Activated B cell treated with CpG ODN at 0.5 μM for 24 hours (primary cell): ENCODE data around the gene PON2. TPM values are rescaled to one million over a fixed set of nuclear protein-coding genes. Genes with fewer than 3 reads are reported as not detected.

Experiments used
- ATAC-seq: fragments of 200-7000 bp; cut with Tn5 transposase; one replicate; pipeline ENCODE4 v1.10.0; 2021; ENCODE audit warnings: low read depth, mild to moderate bottlenecking, moderate library complexity
- CTCF ChIA-PET: fragments of 350-600 bp; sonication (Branson Sonifier 250); formaldehyde crosslinking; loops from one replicate; lab custom pipeline; 2021; ENCODE audit warnings: antibody characterized with exemption; lab: Charles Lee
- POLR2A ChIA-PET: fragments of 350-600 bp; sonication (Branson Sonifier 250); formaldehyde crosslinking; loops from one replicate; lab custom pipeline; 2021; ENCODE audit warnings: antibody characterized with exemption; lab: Charles Lee
- DNase-seq: peaks from one replicate; pipeline ENCODE4 v3.0.0; 2022
- H3K27ac Mint-ChIP-seq: one replicate; pipeline ENCODE4 v1.8.0; 2020; ENCODE audit warnings: mixed read lengths
- H3K27me3 Mint-ChIP-seq: one replicate; pipeline ENCODE4 v1.8.0; 2021; ENCODE audit warnings: mixed read lengths
- H3K36me3 Mint-ChIP-seq: one replicate; pipeline ENCODE4 v1.8.0; 2021; ENCODE audit warnings: low read depth, mixed read lengths
- H3K4me1 Mint-ChIP-seq: one replicate; pipeline ENCODE4 v1.8.0; 2021; ENCODE audit warnings: mixed read lengths
- H3K4me3 Mint-ChIP-seq: one replicate; pipeline ENCODE4 v1.8.0; 2020; ENCODE audit warnings: mild to moderate bottlenecking, mixed read lengths
- H3K9me3 Mint-ChIP-seq: one replicate; pipeline ENCODE4 v1.8.0; 2020; ENCODE audit warnings: mixed read lengths
- CTCF ChIP-seq: fragments of 200-600 bp; IDR thresholded peaks from one replicate; pipeline ENCODE4 v1.8.0; 2022; ENCODE audit warnings: antibody characterized with exemption, mild to moderate bottlenecking
- intact Hi-C: fragments of 100-400 bp; cut with micrococcal nuclease; formaldehyde crosslinking; loops from one replicate; pipeline ENCODE4 v1.15.1; 2024
- total RNA-seq: library from RNA; stranded (reverse); gene quantifications from 2 replicates; pipeline ENCODE4 v1.2.3, GENCODE V29; 2022

PON2 gene
- total RNA-seq, 1 donor from 2014 or later, result 9.2 TPM

GRCh38 chr7:95397381-95397780 lies 37.4 kb downstream of the PON2 start:
- DNase-seq (no peak), ATAC-seq (no peak)
- TF ChIP-seq CTCF, result no peak
- intact Hi-C loops, result no loop called here
- Mint-ChIP-seq H3K27me3 (peaks cover 35% of the 10 kb centered on the region), H3K27ac (no peak overlapping the region), H3K4me1 (peaks cover 9% of the 10 kb centered on the region), H3K9me3 (no peaks in the 10 kb centered on the region), H3K4me3 (no peak overlapping the region), H3K36me3 (no peaks in the 10 kb centered on the region)
- ChIA-PET CTCF (no interaction called here), POLR2A (no interaction called here)

- Mint-ChIP-seq H3K4me1 (peaks cover 9% of the 10 kb centered on the region), H3K27me3 (peaks cover 40% of the 10 kb centered on the region), H3K27ac (no peak within 1 kb of the TSS), H3K4me3 (peak within 1 kb of the TSS; percentile 56), H3K9me3 (no peaks in the 10 kb centered on the region), H3K36me3 (no peaks in the 10 kb centered on the region)
- intact Hi-C loops, result loop anchor here (1.0 kb wide), 1 partner anchor 81 kb away; no protein-coding TSS in a partner anchor
- ChIA-PET CTCF (interaction anchor here (0.7 to 1.7 kb wide), 3 partner anchors 15 to 947 kb away, joined by 3 to 16 read pairs (median 4); no protein-coding TSS in a partner anchor), POLR2A (no interaction called here)
- TF ChIP-seq CTCF, result no peak
- DNase-seq (peak; percentile 16), ATAC-seq (peak; percentile 52)
Observed at GRCh38 chr7:95396136-95397032, 38.4 kb downstream of the PON2 start, which contains the start of gene PON3. Gene PON3, minus strand, starts transcription at chr7:95396375. Its CDS starts 25 bp downstream, at chr7:95396350.

- ATAC-seq, result no peak
- TF ChIP-seq CTCF, result no peak
- ChIA-PET CTCF (interaction anchor here (0.7 to 1.7 kb wide), 3 partner anchors 16 to 946 kb away, joined by 3 to 16 read pairs (median 4); no protein-coding TSS in a partner anchor), POLR2A (no interaction called here)
- no peak for DNase-seq
- H3K27me3 Mint-ChIP-seq, result peaks cover 40% of the 10 kb centered on the region
- H3K9me3 Mint-ChIP-seq, result no peaks in the 10 kb centered on the region
- peak overlapping the region; percentile 56 for H3K4me3 Mint-ChIP-seq
- H3K27ac Mint-ChIP-seq, result no peak overlapping the region
- intact Hi-C loops, result loop anchor here (1.0 kb wide), 1 partner anchor 82 kb away; no protein-coding TSS in a partner anchor
- H3K36me3 Mint-ChIP-seq, result no peaks in the 10 kb centered on the region
- peaks cover 9% of the 10 kb centered on the region for H3K4me1 Mint-ChIP-seq
Observed at GRCh38 chr7:95395755-95396135, 39.1 kb downstream of the PON2 start.

GRCh38 chr7:95394370-95394769 lies 40.5 kb downstream of the PON2 start:
- no peak for DNase-seq
- Mint-ChIP-seq H3K27me3 (peaks cover 40% of the 10 kb centered on the region), H3K9me3 (no peaks in the 10 kb centered on the region), H3K27ac (no peak overlapping the region), H3K36me3 (no peaks in the 10 kb centered on the region), H3K4me1 (peaks cover 9% of the 10 kb centered on the region), H3K4me3 (no peak overlapping the region)
- intact Hi-C loops, result no loop called here
- CTCF ChIA-PET, result no interaction called here
- TF ChIP-seq CTCF, result no peak
- POLR2A ChIA-PET, result no interaction called here
- ATAC-seq, result no peak

GRCh38 chr7:95391761-95392160 lies 43.1 kb downstream of the PON2 start:
- peaks cover 6% of the 10 kb centered on the region for H3K9me3 Mint-ChIP-seq
- H3K36me3 Mint-ChIP-seq, result no peaks in the 10 kb centered on the region
- peaks cover 9% of the 10 kb centered on the region for H3K4me1 Mint-ChIP-seq
- no peak overlapping the region for H3K27ac Mint-ChIP-seq
- no peak for TF ChIP-seq CTCF
- intact Hi-C loops, result no loop called here
- ATAC-seq (no peak), DNase-seq (no peak)
- H3K4me3 Mint-ChIP-seq, result no peak overlapping the region
- ChIA-PET CTCF (interaction anchor here (1.0 kb wide), 1 partner anchor 87 kb away, joined by 3 read pairs; no protein-coding TSS in a partner anchor), POLR2A (no interaction called here)
- peaks cover 31% of the 10 kb centered on the region for H3K27me3 Mint-ChIP-seq
